ENCODE results near the gene ZNF324. TPM values are rescaled to one million over a fixed set of nuclear protein-coding genes. Genes with fewer than 3 reads are reported as not detected.
A peak's percentile ranks its signal among the peaks of the same experiment; 100 is the strongest.

Gene ZNF324
- total and polyA plus RNA-seq, 2 of the 13 experiments (the other 11 are each of a cell fraction or from before 2014, with no cell fraction given), result 1.1 to 4.7 TPM

DNA sequence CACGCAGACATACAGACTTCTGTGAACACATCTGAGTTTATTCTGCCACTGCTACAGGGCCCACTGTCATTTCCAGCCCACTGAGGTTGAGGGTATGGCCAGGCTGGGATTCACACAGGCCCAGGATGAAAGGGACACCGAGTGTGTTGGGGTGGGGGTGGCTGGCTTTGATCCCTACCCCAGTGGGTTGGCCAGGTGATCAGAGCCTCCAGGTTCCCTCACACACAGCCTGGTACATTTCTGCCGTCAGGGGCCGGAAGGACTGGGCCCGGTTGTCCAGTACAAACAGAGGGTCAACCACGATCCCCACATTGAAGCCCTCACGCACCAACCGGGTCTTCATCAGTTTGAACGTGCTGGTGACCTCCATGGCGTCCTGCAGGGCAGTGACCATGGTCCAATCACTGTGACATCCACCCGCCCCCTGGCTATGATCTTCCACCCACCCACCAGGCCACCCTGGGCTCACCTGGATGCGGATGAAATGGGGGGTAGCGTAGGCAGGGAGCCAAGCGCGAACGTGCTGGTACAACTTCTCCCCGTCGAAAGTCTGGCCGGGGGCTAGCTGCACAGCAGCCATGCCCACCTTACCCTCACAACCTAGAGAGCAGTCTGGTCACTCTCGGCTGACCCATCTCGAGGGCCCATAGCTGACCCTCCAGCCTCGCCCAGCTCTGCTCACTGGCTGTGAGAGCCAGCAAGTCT is 31.6 kb downstream of the ZNF324 start (continued):
- no peak for TF ChIP-seq NR1H2 (CRISPR knock-in tag; IDR thresholded peaks at IDR 0.05; ENCODE audit: borderline replicate concordance, low read depth)
- TF ChIP-seq ZNF44 (CRISPR knock-in tag; IDR thresholded peaks at IDR 0.05), result no peak
- no peak for TF ChIP-seq SIX1 (CRISPR knock-in tag; IDR thresholded peaks at IDR 0.05; ENCODE audit: borderline replicate concordance)
- TF ChIP-seq POGK (CRISPR knock-in tag; conservative IDR thresholded peaks at IDR 0.05), result no peak
- TF ChIP-seq BHLHE40 (IDR thresholded peaks at IDR 0.05; ENCODE audit: low read length), result no peak
- TF ChIP-seq NBN (conservative IDR thresholded peaks at IDR 0.05), result no peak
- TF ChIP-seq ZBTB7A (CRISPR knock-in tag; IDR thresholded peaks at IDR 0.05), result no peak
- TF ChIP-seq RERE (CRISPR knock-in tag; IDR thresholded peaks at IDR 0.05; ENCODE audit: low read depth), result no peak
- no peak for TF ChIP-seq NFE2 (CRISPR knock-in tag; IDR thresholded peaks at IDR 0.05)
- no peak for TF ChIP-seq HOXA5 (CRISPR knock-in tag; IDR thresholded peaks at IDR 0.05)
- no peak for TF ChIP-seq ZNF564 (CRISPR knock-in tag; IDR thresholded peaks at IDR 0.05)
- TF ChIP-seq ZNF713 (CRISPR knock-in tag; IDR thresholded peaks at IDR 0.05), result no peak
- TF ChIP-seq ZNF773 (CRISPR knock-in tag; IDR thresholded peaks at IDR 0.05; ENCODE audit: borderline replicate concordance), result no peak
- TF ChIP-seq TOPORS (CRISPR knock-in tag; IDR thresholded peaks at IDR 0.05), result no peak
- no peak for TF ChIP-seq ZC3H13 (CRISPR knock-in tag; IDR thresholded peaks at IDR 0.05)
- TF ChIP-seq ZSCAN9 (CRISPR knock-in tag; IDR thresholded peaks at IDR 0.05; ENCODE audit: borderline replicate concordance), result no peak
- TF ChIP-seq RBM22 (optimal IDR thresholded peaks at IDR 0.05; ENCODE audit: low read length), result no peak
- TF ChIP-seq ZBTB26 (CRISPR knock-in tag; IDR thresholded peaks at IDR 0.05; ENCODE audit: borderline replicate concordance), result 0 out of 2 replicates have a peak, but pooled peaks have one; percentile 45
- TF ChIP-seq ARID2 (CRISPR knock-in tag; IDR thresholded peaks at IDR 0.05; ENCODE audit: borderline replicate concordance), result no peak
- no peak for TF ChIP-seq ZNF629 (CRISPR knock-in tag; conservative IDR thresholded peaks at IDR 0.05)
- TF ChIP-seq ZNF543 (CRISPR knock-in tag; IDR thresholded peaks at IDR 0.05), result peak; percentile 94
- no peak for TF ChIP-seq ZKSCAN1 (IDR thresholded peaks at IDR 0.05; ENCODE audit: low read length)
- no peak for TF ChIP-seq MIER3 (CRISPR knock-in tag; IDR thresholded peaks at IDR 0.05; ENCODE audit: borderline replicate concordance)
- TF ChIP-seq MXI1 (IDR thresholded peaks at IDR 0.05; ENCODE audit: borderline replicate concordance, low read depth, low read length), result no peak
- TF ChIP-seq CHD4 (IDR thresholded peaks at IDR 0.05; ENCODE audit: borderline replicate concordance, low read length), result no peak
